Psoas muscle (tissue), 8 donors: ENCODE measurements around the gene MAGT1. TPM values are rescaled to one million over a fixed set of nuclear protein-coding genes. Genes with fewer than 3 reads are reported as not detected.
"Not testable (repeated sequence)": the region's sequence is repeated elsewhere in the genome, so short reads cannot be mapped to it uniquely, and the experiment has no call there.

Experiments
- ATAC-seq, 4 donors: fragments of 200-7000 bp; cut with Tn5 transposase; one replicate each; pipeline ENCODE4 v1.9.1; 2020; ENCODE audit warnings: moderate library complexity in 3 of 4, mild to moderate bottlenecking in 2 of 4
- DNase-seq, 2 donors: peaks; one replicate each; pipeline ENCODE4 v3.0.0-alpha.2; 2020
- H3K27ac ChIP-seq: fragments of 200-600 bp; one replicate; pipeline ENCODE4 v1.8.0; 2022
- H3K27me3 ChIP-seq, 3 donors: fragments of 200-600 bp in 1 of 3; one replicate each; pipeline versions ENCODE4 v1.6.1 to v1.8.0; 2013 to 2022; ENCODE audit warnings: low read length in 2 of 3, mild to moderate bottlenecking in 2 of 3, moderate library complexity in 1 of 3; ENCODE audit not compliant: insufficient read depth in 3 of 3
- H3K36me3 ChIP-seq, 2 donors: fragments of 200-600 bp in 1 of 2; one replicate each; pipeline versions ENCODE4 v1.6.1 to v1.8.0; 2013 to 2022; ENCODE audit warnings: low read depth in 1 of 2, mild to moderate bottlenecking in 1 of 2, moderate library complexity in 1 of 2; ENCODE audit not compliant: insufficient read depth in 1 of 2
- H3K4me1 ChIP-seq: fragments of 200-600 bp; one replicate; pipeline ENCODE4 v1.8.0; 2022
- H3K4me3 ChIP-seq: fragments of 200-600 bp; one replicate; pipeline ENCODE4 v1.8.0; 2022; ENCODE audit warnings: mild to moderate bottlenecking
- H3K9me3 ChIP-seq: fragments of 200-600 bp; one replicate; pipeline ENCODE4 v1.8.0; 2022
- whole genome bisulfite sequencing, 3 donors: extraction: QIAGEN DNeasy Blood & Tissue Kit; methylation state at CpG; one replicate each; pipeline versions ENCODE4 v1.1.6 to v1.1.7; 2013; 5-methylcytosine and 5-hydroxymethylcytosine counted together
- intact Hi-C, 2 donors: fragments of 100-400 bp; cut with DNase I; formaldehyde crosslinking; loops; one replicate each; pipeline versions ENCODE4 v1.11.0 to v1.14.2; 2022
- polyA plus RNA-seq, 3 donors: library from polyadenylated mRNA; stranded (reverse); fragments of 200-250 nt; gene quantifications; one replicate each; pipeline ENCODE4 v1.2.3, GENCODE V29; 2013
- total RNA-seq, 4 donors: library from RNA; stranded (reverse); fragmentation: NEBNext Ultra II Directional in 2 of 4; extraction: Animal tissue kit (Norgen Biotek cat#: 25700) in 2 of 4; gene quantifications; one replicate each; pipeline versions ENCODE4 v1.2.1 to v1.2.4, GENCODE V29; 2021 to 2023
- TF ChIP-seq, protein P1 (sequence below): fragments of 200-600 bp; IDR thresholded peaks from one replicate; pipeline ENCODE4 v1.8.0; 2022; ENCODE audit warnings: antibody characterized with exemption
- donor health status: healthy with polysubstance abuse.
- donor health status: DM: no; HTN: no; CAD: no; lungs with moderate emphysema.
- donor health status: Bipolar disorder and iron deficiency.
- donor health status: healthy.
- donor health status: DM: yes; HTN: yes; CAD: no.
- donor health status: DM: no; HTN: no; CAD: no.
- donor health status: DM: no; HTN: no; CAD: no.
- donor health status: DM: yes; HTN: yes; CAD: no.

MAGT1 gene
- total and polyA plus RNA-seq, 7 donors, result 12.6 to 30.7 (median 23.6) TPM

DNA sequence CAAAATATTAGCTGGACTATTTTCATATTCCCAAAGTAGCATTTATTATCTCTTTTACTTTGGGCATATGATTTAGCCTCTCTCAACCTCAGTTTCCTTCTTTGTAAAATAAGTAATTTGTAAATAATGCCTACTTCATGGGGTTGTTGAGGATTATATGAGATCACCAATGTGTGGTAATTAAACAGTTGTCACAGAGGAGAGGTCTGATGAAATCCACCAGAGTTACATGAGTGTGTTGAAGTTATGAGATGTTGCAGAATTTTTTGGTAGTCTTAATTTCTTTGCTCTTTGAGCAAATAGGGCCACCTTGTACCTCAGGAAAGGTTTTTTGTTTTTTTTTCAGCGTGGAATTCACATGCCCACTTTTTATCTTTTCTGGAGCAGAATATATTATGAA is 5.5 kb upstream of the MAGT1 start:
- H3K27me3 ChIP-seq, result peaks cover 0 to 2% (median 0%) of the 10 kb centered on the region in 3 donors
- H3K9me3 ChIP-seq, result no peaks in the 10 kb centered on the region
- DNase-seq, result no peak
- 49 to 91% (median 80%) methylated on average over 1 of the region's 1 CpG for WGBS, 3 donors
- peak overlapping the region; percentile 72 for H3K4me3 ChIP-seq
- ATAC-seq, result peak in 3 of 4 donors; percentile 30 to 56 (median 40)
- intact Hi-C loops, result no loop called here
- TF ChIP-seq, protein P1, sequence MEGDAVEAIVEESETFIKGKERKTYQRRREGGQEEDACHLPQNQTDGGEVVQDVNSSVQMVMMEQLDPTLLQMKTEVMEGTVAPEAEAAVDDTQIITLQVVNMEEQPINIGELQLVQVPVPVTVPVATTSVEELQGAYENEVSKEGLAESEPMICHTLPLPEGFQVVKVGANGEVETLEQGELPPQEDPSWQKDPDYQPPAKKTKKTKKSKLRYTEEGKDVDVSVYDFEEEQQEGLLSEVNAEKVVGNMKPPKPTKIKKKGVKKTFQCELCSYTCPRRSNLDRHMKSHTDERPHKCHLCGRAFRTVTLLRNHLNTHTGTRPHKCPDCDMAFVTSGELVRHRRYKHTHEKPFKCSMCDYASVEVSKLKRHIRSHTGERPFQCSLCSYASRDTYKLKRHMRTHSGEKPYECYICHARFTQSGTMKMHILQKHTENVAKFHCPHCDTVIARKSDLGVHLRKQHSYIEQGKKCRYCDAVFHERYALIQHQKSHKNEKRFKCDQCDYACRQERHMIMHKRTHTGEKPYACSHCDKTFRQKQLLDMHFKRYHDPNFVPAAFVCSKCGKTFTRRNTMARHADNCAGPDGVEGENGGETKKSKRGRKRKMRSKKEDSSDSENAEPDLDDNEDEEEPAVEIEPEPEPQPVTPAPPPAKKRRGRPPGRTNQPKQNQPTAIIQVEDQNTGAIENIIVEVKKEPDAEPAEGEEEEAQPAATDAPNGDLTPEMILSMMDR, result no peak
- peaks cover 6% of the 10 kb centered on the region for H3K4me1 ChIP-seq
- H3K27ac ChIP-seq, result peak overlapping the region; percentile 89
- H3K36me3 ChIP-seq, result peaks cover 0 to 39% of the 10 kb centered on the region in 2 donors

DNA sequence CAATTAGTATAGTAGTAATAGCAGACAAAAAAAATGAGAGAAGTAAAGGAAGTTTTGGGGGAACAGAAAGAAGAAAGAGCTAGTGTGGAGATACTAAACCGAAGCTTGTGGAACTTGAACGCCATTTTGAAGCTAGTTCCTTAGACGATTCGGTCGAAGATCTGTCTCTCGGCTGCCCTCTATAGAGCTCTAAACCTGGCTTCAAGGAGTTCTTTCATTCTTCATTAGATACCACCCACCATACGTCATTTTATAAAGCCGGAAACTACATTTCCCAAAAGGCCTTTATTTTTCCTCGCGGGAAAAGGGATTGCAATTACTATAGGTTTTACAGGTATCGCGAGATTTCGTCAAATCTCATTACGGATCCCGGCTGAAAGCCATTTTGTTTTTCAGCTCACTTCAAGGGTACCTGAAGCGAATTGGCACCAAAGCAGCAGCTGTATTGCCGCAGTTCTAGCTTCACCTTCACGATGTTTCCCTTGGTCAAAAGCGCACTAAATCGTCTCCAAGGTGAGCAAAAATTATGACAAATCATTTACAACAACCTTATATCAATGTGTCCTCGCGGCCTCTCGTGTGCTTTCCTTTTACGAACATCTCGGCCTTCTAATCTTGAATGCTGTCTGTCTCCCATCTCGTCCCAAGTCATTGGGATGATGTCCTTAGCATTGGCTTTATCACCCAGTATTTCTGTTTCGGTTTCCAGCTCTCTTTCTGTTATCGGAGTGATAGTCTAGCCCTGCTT is 4.0 kb upstream of the MAGT1 start, which contains the start of gene COX7B:
COX7B (plus strand) TSS at position 388 of the 748 bp plus-strand sequence; CDS start at position 474, 86 bp downstream.
- Histone ChIP-seq H3K9me3 (no peaks in the 10 kb centered on the region), H3K27me3 (peaks cover 0 to 4% (median 0%) of the 10 kb centered on the region in 3 donors), H3K4me1 (peaks cover 6% of the 10 kb centered on the region), H3K36me3 (peaks cover 0 to 26% of the 10 kb centered on the region in 2 donors), H3K27ac (peak within 1 kb of the TSS; percentile 89), H3K4me3 (peak within 1 kb of the TSS; percentile 72)
- TF ChIP-seq, protein P1, result peak; percentile 34
- ATAC-seq (peak; percentile 74 to 83 (median 81)), DNase-seq (peak in 1 of 2 donors; percentile 58)
- intact Hi-C loops, result loop anchor here in 1 of 2 donors (10.0 kb wide), 1 partner anchor 206 kb away; the partner anchor contains the start of gene PGK1
- 0 to 37% (median 0%) methylated on average over 28 of the region's 28 CpGs for WGBS, 3 donors

GRCh38 chrX:77893713-77894112 is 1.5 kb downstream of the MAGT1 start:
- H3K4me1 ChIP-seq, result no peaks in the 10 kb centered on the region
- 67 to 80% (median 73%) methylated on average over 10 of the region's 10 CpGs for WGBS, 3 donors
- peaks cover 0 to 4% of the 10 kb centered on the region in 2 donors for H3K36me3 ChIP-seq
- DNase-seq (no peak), ATAC-seq (no peak)
- H3K27me3 ChIP-seq, result peaks cover 0 to 4% (median 0%) of the 10 kb centered on the region in 3 donors
- intact Hi-C loops, result loop anchor here in 1 of 2 donors (10.0 kb wide), 1 partner anchor 211 kb away; the partner anchor contains the start of gene PGK1
- no peaks in the 10 kb centered on the region for H3K9me3 ChIP-seq
- TF ChIP-seq, protein P1, result no peak
- H3K4me3 ChIP-seq, result peak overlapping the region; percentile 78
- H3K27ac ChIP-seq, result no peak overlapping the region

DNA sequence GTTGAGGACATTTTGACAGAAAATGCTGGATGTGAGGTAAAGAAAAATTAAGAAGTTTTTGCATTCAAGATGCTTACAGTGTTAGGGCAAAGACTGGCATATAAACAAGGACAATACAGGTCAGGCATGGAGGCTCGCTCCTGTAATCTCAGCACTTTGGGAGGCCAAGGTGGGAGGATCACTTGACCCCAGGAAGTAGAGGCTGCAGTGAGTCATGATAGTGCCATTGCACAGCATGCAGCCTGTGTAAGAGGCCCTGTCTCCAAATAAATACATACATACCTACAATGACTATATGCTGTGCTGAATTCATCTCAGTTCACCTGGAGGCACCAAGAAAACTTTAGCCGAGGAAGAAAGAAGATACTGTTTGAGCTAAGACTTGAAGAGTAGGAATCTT is 2.3 kb downstream of the MAGT1 start:
- peaks cover 0 to 4% (median 0%) of the 10 kb centered on the region in 3 donors for H3K27me3 ChIP-seq
- H3K27ac ChIP-seq, result no peak overlapping the region
- no peak for DNase-seq
- intact Hi-C loops, result loop anchor here in 1 of 2 donors (10.0 kb wide), 1 partner anchor 212 kb away; the partner anchor contains the start of gene PGK1
- TF ChIP-seq, protein P1, result no peak
- no peak overlapping the region for H3K4me3 ChIP-seq
- peaks cover 0 to 4% of the 10 kb centered on the region in 2 donors for H3K36me3 ChIP-seq
- no peaks in the 10 kb centered on the region for H3K9me3 ChIP-seq
- 91 to 94% (median 94%) methylated on average over 2 of the region's 2 CpGs for WGBS, 3 donors
- no peak for ATAC-seq
- no peaks in the 10 kb centered on the region for H3K4me1 ChIP-seq

- intact Hi-C loops, result not testable (repeated sequence)
- 83 to 87% (median 85%) methylated on average over 3 to 4 of the region's 4 CpGs for WGBS, 3 donors
Observed at GRCh38 chrX:77881418-77881817, 13.8 kb downstream of the MAGT1 start.

More at GRCh38 chrX:77881418-77881817, 13.8 kb downstream of the MAGT1 start:
- DNase-seq, H3K36me3 ChIP-seq, H3K27ac ChIP-seq, H3K27me3 ChIP-seq, H3K4me1 ChIP-seq, H3K9me3 ChIP-seq, H3K4me3 ChIP-seq, ATAC-seq: not testable (repeated sequence)
